Choroid plexus epithelial cell (primary cell): ENCODE data around the gene HSH2D.
"Not testable (repeated sequence)": the region's sequence is repeated elsewhere in the genome, so short reads cannot be mapped to it uniquely, and the experiment has no call there.

Source experiments
- DNase-seq: peaks from one replicate; pipeline ENCODE4 v3.0.0-alpha.2; 2010; ENCODE audit warnings: low read depth
- H3K4me3 ChIP-seq: 2 replicates; pipeline ENCODE4 v1.5.1; 2011; ENCODE audit warnings: low read depth, mild to moderate bottlenecking, control low read depth, low read length, moderate library complexity
- CTCF ChIP-seq: conservative IDR thresholded peaks from 2 replicates; pipeline ENCODE4 v1.5.1; 2011; ENCODE audit warnings: low read depth, mild to moderate bottlenecking, control low read depth, inconsistent platforms, low read length, moderate library complexity

The HSH2D gene

GRCh38 chr19:16143399-16144215, at the start of gene HSH2D:
Gene HSH2D, plus strand, starts transcription at chr19:16143685. Its CDS starts 5,066 bp downstream, at chr19:16148751.
- no peak within 1 kb of the TSS for H3K4me3 ChIP-seq
- TF ChIP-seq CTCF, result no peak
- no peak for DNase-seq

GRCh38 chr19:16094360-16095070, 49.0 kb upstream of the HSH2D start:
- peak; percentile 67 for DNase-seq
- no peak overlapping the region for H3K4me3 ChIP-seq
- no peak for TF ChIP-seq CTCF

- TF ChIP-seq CTCF, result no peak
- no peak overlapping the region for H3K4me3 ChIP-seq
- DNase-seq, result no peak
Measured at GRCh38 chr19:16095071-16095571, 48.4 kb upstream of the HSH2D start.

GRCh38 chr19:16096280-16096855, 47.1 kb upstream of the HSH2D start:
- no peak for TF ChIP-seq CTCF
- no peak for DNase-seq
- no peak overlapping the region for H3K4me3 ChIP-seq

- no peak for TF ChIP-seq CTCF
- DNase-seq, result no peak
- H3K4me3 ChIP-seq, result no peak overlapping the region
Measured at GRCh38 chr19:16098416-16098768, 45.1 kb upstream of the HSH2D start.

- TF ChIP-seq CTCF, result no peak
- DNase-seq, result no peak
- H3K4me3 ChIP-seq, result no peak overlapping the region
Measured at GRCh38 chr19:16098821-16099220, 44.7 kb upstream of the HSH2D start.

- not testable (repeated sequence) for DNase-seq, H3K4me3 ChIP-seq
Measured at GRCh38 chr19:16099314-16099965, 44.0 kb upstream of the HSH2D start.
